Activated T-cell treated with anti-CD3 and anti-CD28 coated beads, Interleukin-2, amount 50 U/mL, for 24 hours (primary cell): ENCODE measurements around the gene RNH1.

Experiments
- DNase-seq: peaks from one replicate; pipeline ENCODE4 v3.0.0-alpha.2; 2020
- H3K27ac Mint-ChIP-seq: 2 replicates; pipeline ENCODE4 v1.8.0; 2020; ENCODE audit warnings: mild to moderate bottlenecking, mixed read lengths
- H3K27me3 Mint-ChIP-seq: 2 replicates; pipeline ENCODE4 v1.8.0; 2020; ENCODE audit warnings: mixed read lengths
- H3K36me3 Mint-ChIP-seq: 2 replicates; pipeline ENCODE4 v1.8.0; 2020; ENCODE audit warnings: low read depth, mixed read lengths
- H3K4me1 Mint-ChIP-seq: 2 replicates; pipeline ENCODE4 v1.8.0; 2020; ENCODE audit warnings: low read depth, mixed read lengths
- H3K4me3 Mint-ChIP-seq: 2 replicates; pipeline ENCODE4 v1.8.0; 2020; ENCODE audit warnings: mild to moderate bottlenecking, moderate library complexity, mixed read lengths
- H3K9me3 Mint-ChIP-seq: 2 replicates; pipeline ENCODE4 v1.8.0; 2020; ENCODE audit warnings: mixed read lengths

The RNH1 gene

DNA sequence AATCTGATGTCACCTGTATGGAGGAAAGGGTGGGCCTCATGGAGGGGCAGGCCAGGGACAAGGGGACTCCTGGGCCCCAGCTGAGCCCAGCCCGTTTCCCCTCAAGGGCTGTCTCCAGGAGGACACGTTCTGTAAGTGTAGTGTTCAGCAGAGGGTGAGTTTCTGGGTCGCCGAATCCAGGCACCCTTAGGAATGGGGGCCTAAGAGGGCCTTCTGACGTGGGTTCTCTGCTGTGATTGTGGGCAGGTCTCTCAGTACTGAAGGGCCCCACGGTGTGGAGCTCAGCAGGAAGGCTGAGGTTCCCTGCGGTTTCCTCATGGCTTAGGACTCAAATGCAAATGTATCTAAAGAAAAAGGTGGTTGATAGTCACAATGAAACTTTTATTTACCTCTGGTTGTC is 50.5 kb downstream of the RNH1 start:
- Mint-ChIP-seq H3K27ac (peak overlapping the region; percentile 88), H3K4me3 (peak overlapping the region; percentile 42), H3K36me3 (peaks cover 82% of the 10 kb centered on the region), H3K27me3 (no peaks in the 10 kb centered on the region), H3K9me3 (no peaks in the 10 kb centered on the region), H3K4me1 (peaks cover 43% of the 10 kb centered on the region)
- peak; percentile 50 for DNase-seq

GRCh38 chr11:455566-456147 is 51.4 kb downstream of the RNH1 start:
- H3K36me3 Mint-ChIP-seq = peaks cover 81% of the 10 kb centered on the region
- peak overlapping the region; percentile 37 for H3K27ac Mint-ChIP-seq
- H3K27me3 Mint-ChIP-seq = no peaks in the 10 kb centered on the region
- no peak overlapping the region for H3K4me3 Mint-ChIP-seq
- no peak for DNase-seq
- H3K4me1 Mint-ChIP-seq = peaks cover 50% of the 10 kb centered on the region
- H3K9me3 Mint-ChIP-seq = no peaks in the 10 kb centered on the region

- Mint-ChIP-seq H3K9me3 (no peaks in the 10 kb centered on the region), H3K27ac (no peak overlapping the region), H3K27me3 (no peaks in the 10 kb centered on the region), H3K4me3 (no peak overlapping the region), H3K4me1 (peaks cover 51% of the 10 kb centered on the region), H3K36me3 (peaks cover 74% of the 10 kb centered on the region)
- DNase-seq = no peak
These were observed 52.1 kb downstream of the RNH1 start for GRCh38 chr11:454801-455565.

GRCh38 chr11:454043-454442 is 53.0 kb downstream of the RNH1 start:
- H3K4me3 Mint-ChIP-seq = no peak overlapping the region
- peaks cover 69% of the 10 kb centered on the region for H3K36me3 Mint-ChIP-seq
- H3K27me3 Mint-ChIP-seq = no peaks in the 10 kb centered on the region
- DNase-seq = no peak
- no peaks in the 10 kb centered on the region for H3K9me3 Mint-ChIP-seq
- H3K27ac Mint-ChIP-seq = no peak overlapping the region
- H3K4me1 Mint-ChIP-seq = peaks cover 58% of the 10 kb centered on the region

- Mint-ChIP-seq H3K4me3 (no peak overlapping the region), H3K36me3 (peaks cover 66% of the 10 kb centered on the region), H3K27me3 (no peaks in the 10 kb centered on the region), H3K9me3 (no peaks in the 10 kb centered on the region), H3K27ac (no peak overlapping the region), H3K4me1 (peaks cover 62% of the 10 kb centered on the region)
- no peak for DNase-seq
These were observed 53.5 kb downstream of the RNH1 start for GRCh38 chr11:453564-453963.

GRCh38 chr11:452916-453527 is 54.0 kb downstream of the RNH1 start:
- H3K4me3 Mint-ChIP-seq = peak overlapping the region; percentile 29
- no peaks in the 10 kb centered on the region for H3K9me3 Mint-ChIP-seq
- DNase-seq = no peak
- no peaks in the 10 kb centered on the region for H3K27me3 Mint-ChIP-seq
- H3K36me3 Mint-ChIP-seq = peaks cover 68% of the 10 kb centered on the region
- peaks cover 65% of the 10 kb centered on the region for H3K4me1 Mint-ChIP-seq
- peak overlapping the region; percentile 47 for H3K27ac Mint-ChIP-seq

- Mint-ChIP-seq H3K27ac (peak overlapping the region; percentile 29), H3K4me1 (peaks cover 58% of the 10 kb centered on the region), H3K4me3 (peak overlapping the region; percentile 97), H3K9me3 (no peaks in the 10 kb centered on the region), H3K36me3 (peaks cover 61% of the 10 kb centered on the region), H3K27me3 (no peaks in the 10 kb centered on the region)
- no peak for DNase-seq
These were observed 54.8 kb downstream of the RNH1 start for GRCh38 chr11:452203-452744.

- Mint-ChIP-seq H3K4me3 (peak overlapping the region; percentile 97), H3K4me1 (peaks cover 53% of the 10 kb centered on the region), H3K36me3 (peaks cover 56% of the 10 kb centered on the region), H3K27me3 (no peaks in the 10 kb centered on the region), H3K9me3 (no peaks in the 10 kb centered on the region), H3K27ac (peak overlapping the region; percentile 97)
- DNase-seq = no peak
These were observed 55.3 kb downstream of the RNH1 start for GRCh38 chr11:451738-452137.

DNA sequence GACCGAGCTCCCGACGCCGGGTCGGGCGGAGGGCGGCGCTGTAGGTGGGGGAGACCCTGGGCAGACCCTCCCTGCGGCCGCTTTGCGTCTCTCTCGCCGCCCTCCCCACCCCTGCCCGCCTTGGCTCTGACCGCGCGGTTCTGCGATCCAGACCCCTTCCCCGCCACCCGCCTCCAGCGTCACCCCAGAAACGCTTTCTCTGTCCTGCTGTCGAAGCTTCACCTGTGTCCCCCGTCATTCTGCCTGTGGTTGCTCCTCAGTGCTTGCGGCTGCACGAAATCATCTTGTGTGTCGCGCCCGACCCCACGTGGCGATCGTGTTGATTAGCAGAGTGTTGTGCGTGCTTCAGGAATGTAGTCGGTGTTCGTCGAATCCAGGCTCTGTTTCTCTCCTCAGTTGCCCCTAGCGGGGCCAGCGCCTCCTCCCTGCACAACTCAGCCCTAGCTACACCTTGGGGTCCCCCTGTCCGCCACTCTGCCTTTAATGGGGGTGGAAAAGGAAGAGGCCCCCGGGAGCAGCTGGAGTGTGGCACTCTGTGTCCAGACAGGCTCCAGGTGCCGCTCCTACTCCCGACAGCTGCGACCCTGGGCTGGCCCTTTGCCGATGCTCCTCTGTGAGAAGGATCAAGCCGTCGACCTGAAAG is 56.1 kb downstream of the RNH1 start:
- Mint-ChIP-seq H3K36me3 (peaks cover 48% of the 10 kb centered on the region), H3K27ac (peak overlapping the region; percentile 97), H3K4me3 (peak overlapping the region; percentile 97), H3K4me1 (peaks cover 44% of the 10 kb centered on the region), H3K27me3 (no peaks in the 10 kb centered on the region), H3K9me3 (no peaks in the 10 kb centered on the region)
- peak; percentile 79 for DNase-seq

DNA sequence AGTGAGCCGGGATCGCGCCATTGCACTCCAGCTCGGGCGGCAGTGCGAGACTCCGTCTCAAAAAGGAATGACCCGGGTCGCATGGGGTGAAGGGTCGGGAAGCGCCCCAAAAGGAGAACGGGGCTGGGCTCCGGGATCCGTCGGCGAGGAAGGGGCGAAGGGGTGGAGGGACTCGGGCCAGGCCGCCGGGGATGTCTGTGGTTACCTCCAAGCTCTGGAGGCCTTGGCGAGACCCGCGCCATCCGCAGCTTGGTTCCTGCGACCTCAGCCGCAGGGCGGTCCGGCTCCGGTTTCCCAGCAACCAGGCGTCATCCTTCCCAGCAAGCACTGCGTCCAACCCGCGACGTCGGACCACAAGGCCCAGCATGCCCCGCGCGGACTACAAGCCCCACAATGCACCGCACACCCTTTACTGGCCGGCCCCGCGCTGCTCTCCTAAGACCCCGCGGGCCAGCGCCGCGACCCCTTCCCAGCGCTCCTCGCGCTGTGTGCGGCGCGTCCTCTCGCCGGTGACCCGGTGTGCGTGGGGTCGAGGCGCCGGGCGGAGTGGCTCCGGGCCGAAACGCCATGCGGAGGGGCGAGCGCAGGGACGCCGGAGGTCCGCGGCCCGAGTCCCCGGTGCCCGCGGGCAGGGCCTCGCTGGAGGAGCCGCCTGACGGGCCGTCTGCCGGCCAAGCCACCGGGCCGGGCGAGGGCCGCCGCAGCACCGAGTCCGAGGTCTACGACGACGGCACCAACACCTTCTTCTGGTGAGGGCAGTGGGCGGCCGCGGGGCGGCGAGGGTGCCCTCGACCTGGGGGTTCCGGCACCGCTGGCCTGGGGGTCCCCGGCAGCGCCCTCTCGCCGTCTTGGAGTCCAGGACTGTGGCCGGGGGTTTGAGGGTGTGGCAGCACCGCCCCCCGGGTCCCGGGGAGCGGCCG is 56.9 kb downstream of the RNH1 start, which contains the start of gene PTDSS2:
PTDSS2 (plus strand) TSS at position 391 of the 920 bp plus-strand sequence; CDS start at position 568, 177 bp downstream.
- Mint-ChIP-seq H3K4me1 (peaks cover 38% of the 10 kb centered on the region), H3K36me3 (peaks cover 42% of the 10 kb centered on the region), H3K27ac (peak within 1 kb of the TSS; percentile 98), H3K9me3 (no peaks in the 10 kb centered on the region), H3K4me3 (peak within 1 kb of the TSS; percentile 97), H3K27me3 (no peaks in the 10 kb centered on the region)
- DNase-seq = peak; percentile 95

DNA sequence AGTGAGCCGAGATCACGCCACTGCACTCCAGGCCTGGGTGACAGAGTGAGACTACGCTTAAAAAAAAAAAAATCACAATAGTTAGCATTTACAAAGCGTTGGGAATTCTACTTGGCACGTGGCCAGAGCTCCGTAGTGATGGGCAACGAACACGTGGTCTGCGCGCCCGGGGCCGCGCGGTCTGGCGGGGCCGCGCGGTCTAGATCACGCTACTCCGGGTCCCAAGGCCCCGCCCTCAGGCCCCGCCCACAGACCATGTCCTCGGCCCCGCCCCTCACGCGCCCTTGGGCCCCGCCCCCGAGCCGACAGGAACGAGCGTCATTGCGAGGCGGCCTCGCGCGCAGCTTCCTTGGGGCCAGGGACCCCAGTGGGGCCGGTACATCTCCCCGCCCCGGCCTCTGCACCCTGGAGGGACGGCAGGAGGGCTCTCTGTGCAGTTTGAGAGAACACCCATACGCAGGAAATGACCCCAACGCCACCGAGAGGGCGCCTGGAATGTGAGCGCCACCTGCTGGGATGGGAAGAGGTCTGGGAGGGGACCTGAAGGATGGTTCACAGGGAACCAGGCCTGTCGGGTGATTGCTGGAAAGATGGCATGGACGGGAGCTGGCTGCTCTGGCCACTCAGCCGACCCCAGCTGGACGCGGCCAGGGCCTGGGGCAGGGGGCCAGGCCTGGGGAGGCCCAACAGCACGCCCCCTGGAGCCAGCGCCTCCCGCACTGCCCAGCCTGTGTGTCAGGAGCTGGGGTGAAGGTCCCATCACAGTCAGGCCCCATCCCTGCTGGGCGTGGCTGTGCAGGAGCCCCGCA is 58.9 kb downstream of the RNH1 start:
- peaks cover 32% of the 10 kb centered on the region for H3K4me1 Mint-ChIP-seq
- no peaks in the 10 kb centered on the region for H3K27me3 Mint-ChIP-seq
- H3K9me3 Mint-ChIP-seq = no peaks in the 10 kb centered on the region
- H3K4me3 Mint-ChIP-seq = peak overlapping the region; percentile 91
- DNase-seq = peak; percentile 98
- H3K27ac Mint-ChIP-seq = peak overlapping the region; percentile 98
- H3K36me3 Mint-ChIP-seq = peaks cover 24% of the 10 kb centered on the region

GRCh38 chr11:446891-447290 is 60.2 kb downstream of the RNH1 start:
- H3K4me1 Mint-ChIP-seq = peaks cover 27% of the 10 kb centered on the region
- peaks cover 16% of the 10 kb centered on the region for H3K36me3 Mint-ChIP-seq
- H3K27me3 Mint-ChIP-seq = no peaks in the 10 kb centered on the region
- no peak overlapping the region for H3K4me3 Mint-ChIP-seq
- H3K9me3 Mint-ChIP-seq = no peaks in the 10 kb centered on the region
- no peak overlapping the region for H3K27ac Mint-ChIP-seq
- no peak for DNase-seq
